Measurements from ENCODE around the gene CLSTN3.

CLSTN3 gene

DNA sequence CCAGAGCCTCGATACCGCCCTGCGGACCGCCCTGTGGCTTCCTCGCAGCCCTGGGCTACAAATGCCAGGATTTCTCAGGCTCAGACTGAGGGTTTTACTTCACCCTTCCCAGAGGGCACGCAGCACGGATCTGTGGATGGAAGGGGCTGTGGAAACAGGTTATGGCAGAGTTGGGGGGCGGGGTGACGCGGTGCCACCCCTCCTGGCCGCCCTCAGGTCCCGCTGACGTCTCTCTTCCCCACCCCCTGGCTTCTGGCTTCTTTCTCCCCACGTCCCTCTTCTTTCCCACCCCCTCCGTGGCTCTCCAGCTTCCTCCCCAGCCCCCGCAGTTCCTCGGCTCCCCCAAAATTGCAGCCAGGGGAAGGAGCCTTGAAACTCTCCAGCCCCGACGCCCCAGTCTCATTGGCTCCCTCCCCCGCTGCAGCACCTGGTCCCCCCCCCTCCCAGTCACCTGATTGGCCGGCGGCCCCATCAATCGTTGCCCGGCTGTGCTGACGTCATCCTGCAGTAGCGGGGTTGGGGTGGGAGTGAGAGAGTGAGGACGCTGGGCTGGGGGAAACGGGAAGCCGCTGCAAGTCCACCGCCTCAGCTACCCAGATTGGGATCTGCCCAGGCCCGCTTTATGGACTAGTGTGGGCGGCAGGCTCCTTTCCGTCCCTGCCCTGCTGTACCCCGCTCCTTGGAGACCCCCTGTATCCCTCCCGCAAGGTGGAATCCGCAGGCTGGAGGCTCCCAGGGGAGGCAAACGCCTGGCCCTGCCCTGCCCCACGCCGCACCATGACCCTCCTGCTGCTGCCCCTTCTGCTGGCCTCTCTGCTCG, at the start of gene CLSTN3:
Gene CLSTN3 (plus strand): TSS at position 500 of the 820 bp plus-strand sequence. CDS start 278 bp downstream, at position 778.
- peak; percentile 87 for DNase-seq

DNA sequence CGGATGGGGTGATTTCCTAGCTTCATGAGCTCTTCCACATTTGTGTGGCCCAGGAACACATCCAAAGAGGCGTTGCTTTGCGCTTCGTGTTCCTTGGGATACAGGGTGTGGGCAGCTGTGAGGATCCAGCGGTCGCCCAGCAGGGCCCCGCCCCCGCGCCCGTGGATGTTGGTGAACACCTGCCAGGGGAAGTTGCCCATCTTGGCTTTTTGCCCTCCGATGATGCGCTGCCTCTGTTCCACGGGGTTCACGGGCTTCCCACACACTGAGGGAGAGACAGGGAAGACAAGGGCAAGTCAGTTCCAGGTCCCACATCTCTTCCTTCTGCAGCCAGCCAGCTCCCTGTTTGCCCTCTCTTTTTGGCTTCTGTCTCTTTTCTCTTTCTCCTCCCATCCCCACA, 49.1 kb upstream of the CLSTN3 start:
- no peak for DNase-seq

DNA sequence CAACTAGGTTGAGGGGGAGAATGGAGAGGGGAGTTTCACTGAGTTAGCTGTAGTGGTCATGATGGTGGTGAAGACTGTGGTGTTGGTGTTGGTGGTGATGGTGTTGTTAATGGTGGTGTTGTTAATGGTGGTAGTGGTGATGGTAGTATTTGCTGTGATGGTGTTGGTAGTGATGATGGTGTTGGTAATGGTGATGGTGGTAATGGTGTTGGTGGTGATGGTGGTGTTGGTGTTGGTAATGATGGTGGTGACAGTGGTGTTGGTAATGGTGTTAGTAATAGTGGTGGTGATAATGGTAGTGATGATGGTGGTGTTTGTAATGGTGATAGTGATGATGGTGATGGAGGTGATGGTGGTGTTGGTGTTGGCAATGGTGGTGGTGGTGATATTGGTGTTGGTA, 47.0 kb upstream of the CLSTN3 start:
- DNase-seq = no peak

DNA sequence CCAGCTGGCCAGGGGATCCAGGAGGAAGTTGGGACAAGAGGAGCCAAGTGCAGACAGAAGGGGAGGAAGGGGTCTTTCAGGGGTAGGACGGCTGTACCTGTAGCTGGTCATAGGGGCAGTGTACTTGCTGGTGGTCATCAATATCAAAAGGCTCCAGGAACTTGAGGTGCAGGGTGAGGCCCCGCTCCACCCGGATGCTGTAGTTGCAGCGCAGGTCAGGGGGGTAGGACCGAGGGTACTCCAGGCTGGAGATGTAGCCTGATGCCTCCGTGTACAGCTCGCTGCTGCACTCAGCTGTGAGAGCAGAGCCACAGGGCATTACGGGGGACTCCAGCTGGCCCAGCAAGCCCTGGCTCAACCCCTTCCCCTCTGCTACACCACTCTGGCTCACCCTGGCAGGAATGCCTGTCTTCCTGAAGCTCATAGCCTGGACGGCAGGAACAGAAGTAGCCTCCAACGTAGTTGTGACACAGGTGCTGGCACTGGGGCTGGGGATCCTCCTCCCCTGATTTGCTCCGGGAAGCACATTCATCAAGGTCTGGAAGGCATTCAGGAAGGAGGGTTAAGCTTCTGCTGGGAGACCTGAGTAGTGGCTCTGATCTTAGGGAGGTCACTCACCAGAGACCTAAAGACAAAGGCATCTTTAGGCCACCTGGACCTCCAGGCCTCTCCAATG, 40.8 kb upstream of the CLSTN3 start:
- DNase-seq = no peak

DNA sequence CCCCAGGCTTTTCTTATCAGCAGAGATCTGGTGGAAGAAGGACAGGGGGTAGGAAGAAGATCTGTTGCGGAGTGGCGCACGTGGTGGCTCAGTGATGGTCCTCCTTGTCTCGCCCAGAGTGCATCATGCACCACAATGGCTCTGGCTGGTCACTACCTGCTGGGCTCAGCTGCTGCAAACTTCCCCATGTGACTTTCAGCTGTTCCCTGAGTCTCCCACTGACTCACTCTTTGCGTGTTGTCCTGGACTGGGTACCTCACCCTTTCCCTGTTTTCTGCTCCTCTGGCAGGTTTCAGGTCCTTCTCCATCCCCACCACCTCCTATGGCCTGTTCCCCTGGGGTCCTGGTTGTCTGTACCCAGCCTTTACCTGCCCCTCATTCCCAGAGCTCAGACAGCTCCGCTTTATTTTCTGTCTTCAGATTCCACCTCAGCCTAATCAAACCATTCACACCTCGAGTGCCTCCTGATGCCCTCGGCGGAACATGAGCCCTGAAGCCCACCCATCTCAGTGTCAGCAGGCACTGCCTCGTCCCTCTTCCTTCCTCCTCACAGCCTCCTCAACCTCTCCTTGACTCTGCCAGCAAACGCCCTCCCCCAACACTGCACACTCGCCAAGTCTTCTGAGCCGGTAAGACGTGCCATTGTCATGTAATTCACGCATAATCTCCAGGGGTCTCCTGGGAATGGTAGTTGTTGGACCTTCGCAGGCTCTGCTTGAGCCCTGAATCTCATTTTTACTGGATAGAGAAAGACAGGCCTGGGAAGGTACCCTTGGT, 39.8 kb upstream of the CLSTN3 start:
- peak; percentile 21 for DNase-seq

DNA sequence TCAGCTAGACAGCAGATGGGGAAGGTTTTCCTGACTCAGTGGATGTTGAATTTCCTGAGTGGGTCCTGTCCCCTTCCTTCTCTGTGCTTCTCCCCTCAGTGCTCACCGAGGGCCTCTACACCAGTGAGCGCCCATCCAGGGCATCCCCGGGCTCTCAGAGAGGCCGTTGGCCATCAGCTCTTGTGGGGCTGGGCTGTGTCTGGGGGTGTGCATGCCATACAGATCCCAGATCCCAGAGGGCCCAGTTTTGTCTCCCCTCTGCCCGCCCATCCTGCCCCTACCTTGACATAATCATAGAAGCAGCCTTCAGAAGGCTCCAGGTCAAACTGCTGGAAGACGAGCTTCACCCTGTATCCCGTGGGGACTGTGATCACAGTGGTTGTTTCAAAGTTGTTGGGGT, 39.0 kb upstream of the CLSTN3 start:
- no peak for DNase-seq

DNA sequence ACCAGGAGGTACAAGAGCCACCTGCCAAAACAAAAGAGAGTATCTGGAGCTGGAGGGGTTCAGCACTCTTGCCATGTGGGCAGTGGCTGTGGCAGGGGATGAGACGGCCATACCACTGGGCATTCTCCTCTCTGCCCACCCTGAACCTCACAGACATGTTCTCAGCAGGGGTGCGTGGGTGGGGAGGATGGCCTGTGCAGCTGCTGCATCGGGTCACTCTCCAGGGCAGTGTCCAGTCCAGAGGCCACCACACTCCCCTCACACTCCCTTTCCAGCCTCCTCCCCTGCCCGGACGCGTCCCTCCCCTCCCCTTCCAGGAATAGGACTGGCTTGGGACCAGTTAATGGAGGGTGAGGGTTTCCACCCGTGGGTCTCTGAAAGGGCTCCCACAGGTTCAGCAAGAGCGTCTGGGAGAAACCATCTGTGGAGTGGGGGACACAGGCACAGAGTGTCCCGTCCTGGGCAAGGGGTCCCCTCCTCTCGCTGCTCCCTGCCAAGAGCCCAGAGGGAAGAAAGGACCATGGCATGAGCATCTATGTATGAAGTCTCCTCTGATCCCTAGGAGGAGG, 38.4 kb upstream of the CLSTN3 start:
- DNase-seq = peak; percentile 13

DNA sequence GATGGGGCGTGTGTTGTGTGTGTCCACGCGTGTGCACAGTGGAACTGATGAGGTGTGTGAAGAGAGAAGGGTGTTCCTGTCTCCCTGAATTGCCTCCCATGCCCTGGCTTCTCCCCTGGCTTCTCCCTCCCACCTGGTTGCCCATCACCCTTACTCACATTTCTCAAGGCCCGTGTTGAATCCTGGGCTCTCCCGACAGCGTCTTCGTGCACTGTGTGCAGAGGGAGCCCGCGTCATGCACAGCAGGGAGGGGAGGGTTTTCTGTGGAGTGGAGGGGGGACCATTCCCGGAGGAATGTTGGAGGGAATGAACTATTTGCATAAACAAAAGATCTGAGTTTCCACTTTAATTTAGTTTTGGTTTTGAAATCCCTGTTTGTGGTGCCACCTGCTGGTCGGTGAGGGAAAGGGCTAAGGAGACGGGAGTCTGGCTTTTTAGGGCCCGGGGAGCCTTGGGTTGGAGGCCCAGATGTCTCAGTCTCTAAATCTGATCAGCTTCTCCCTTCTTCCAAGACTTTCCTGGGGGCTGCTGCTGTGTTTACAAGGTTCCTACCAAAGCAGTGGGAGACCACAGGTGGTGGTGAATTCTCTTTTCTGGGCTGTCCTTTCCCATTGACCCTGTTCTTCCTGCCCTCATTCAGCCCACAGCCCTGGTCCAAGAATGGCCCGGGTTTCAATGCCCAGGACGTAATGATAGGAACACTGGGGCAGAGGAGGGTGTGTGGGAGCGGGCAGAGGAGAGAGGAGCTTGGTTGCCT, 37.8 kb upstream of the CLSTN3 start, which contains the start of gene C1R:
Gene C1R (minus strand): TSS at position 217 of the 757 bp plus-strand sequence. CDS start 57 bp downstream, at position 160.
- DNase-seq = peak; percentile 81

DNA sequence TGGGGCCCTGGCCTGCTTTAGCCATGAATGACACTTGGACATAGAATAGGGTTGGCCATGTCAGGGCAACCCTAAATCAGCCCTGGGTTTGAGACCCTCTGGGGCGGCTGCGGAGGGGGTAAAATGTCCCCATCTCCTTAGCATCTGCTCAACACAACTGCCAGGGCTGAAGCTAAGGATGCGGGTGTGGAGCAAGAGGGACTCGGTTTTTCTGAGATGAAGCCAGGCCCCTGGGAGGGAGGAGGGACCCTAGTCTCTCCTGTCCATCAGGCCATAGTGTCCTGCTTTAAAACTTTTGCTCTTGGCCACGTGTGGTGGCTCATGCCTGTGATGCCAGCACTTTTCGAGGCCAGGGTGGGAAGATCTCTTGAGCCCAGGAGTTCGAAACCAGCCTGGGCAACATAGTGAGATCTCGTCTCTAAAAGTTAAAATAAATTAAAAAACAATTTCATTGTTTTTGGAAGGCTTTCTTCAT, 37.1 kb upstream of the CLSTN3 start:
- no peak for DNase-seq

DNA sequence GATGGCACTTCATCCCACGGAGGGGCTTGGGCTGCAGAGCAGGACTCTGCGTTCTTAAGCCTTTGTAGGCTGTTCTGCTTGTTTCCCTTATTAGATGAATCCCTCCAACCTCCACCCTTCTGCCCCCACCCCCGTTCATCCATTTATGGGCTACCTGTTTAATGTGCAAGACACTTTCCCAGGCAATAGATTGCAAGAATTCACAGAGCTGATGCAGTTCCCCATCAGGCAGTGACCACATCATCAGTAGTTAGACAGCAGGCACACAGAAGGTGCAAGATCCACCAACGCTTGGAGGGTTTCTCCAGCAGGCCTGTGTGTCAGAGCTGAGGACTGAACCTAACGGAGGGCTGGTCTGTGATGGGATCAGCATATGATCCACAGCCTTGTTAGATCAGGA, 36.7 kb upstream of the CLSTN3 start:
- DNase-seq = no peak

DNA sequence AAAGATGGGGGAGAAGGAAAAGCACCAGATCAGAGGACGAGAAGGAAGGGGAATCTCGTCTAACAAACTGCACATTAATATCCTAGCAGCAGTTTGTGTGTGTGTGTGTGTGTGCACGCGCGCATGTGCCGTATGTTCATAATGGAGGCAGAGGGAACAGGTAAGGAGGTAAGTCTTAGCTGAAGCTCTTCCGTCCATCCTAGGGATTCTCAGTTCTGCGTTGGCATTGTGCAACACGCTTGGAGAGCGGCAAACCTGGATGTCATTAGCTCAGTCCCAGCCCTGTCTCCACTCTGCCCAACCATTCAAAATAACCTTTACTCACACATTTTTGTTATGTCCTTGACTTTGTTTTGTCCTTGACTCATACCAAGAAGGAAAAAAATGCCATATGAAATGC, 36.3 kb upstream of the CLSTN3 start:
- no peak for DNase-seq

DNA sequence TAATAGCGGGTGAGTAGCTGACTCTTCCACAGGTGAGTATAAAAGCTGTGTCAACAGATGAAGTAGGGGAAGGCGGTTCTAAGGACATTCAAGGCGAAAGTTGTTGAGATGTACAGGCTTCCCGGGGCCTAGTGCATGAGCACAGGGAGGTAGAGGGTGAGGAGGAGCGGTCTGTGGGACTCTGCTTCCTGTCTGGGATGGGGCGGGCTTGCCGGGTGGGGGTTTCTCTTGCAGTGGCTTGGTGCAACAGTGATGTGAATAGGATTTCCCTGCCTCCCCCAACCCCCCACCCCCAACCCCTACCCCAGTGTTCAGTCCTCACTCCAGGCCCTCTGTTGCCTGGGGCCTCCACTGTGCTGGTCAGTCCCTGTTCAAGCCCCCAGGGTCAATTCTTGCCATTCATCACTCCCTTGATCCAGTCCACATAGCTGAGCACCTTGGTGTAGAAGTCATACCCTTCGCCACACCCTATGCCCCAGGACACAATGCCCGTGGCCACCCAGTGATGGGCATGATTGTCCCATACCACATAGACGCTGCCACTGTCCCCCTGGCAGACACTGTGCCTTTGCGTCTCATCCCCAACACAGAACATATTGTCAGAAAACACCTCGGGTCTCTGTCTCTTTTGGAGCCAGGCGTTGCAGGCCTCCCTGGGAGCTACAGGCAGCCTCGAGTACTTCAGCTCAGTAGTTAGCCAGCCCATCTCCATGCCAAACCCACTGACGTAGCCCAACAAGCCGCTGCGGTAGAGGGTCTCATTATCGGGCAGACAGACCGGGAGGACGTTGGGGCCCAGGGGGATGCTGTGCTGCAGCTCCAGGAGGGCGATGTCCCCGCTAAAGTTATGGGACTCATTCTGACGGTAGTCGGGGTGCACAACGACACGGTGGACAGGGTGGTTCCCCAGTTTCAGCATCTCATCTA, 33.9 kb upstream of the CLSTN3 start:
- no peak for DNase-seq

DNA sequence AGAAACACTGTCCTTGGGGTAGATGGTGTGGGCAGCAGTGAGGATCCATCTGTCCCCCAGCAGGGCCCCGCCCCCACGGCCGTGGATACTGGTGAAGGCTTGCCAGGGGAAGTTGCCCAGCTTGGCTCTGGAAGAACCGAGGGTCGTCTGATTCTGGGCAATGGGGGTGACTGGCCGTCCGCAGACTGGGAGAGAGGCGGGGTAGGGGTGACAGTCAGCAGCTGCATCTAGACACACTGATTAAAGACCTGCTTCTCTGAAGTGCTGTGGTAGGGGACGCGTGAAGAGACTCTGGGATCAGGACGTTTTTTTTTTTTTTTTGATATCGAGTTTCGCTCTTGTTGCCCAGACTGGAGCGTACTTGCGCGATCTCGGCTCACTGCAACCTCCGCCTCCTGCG, 33.2 kb upstream of the CLSTN3 start:
- no peak for DNase-seq

DNA sequence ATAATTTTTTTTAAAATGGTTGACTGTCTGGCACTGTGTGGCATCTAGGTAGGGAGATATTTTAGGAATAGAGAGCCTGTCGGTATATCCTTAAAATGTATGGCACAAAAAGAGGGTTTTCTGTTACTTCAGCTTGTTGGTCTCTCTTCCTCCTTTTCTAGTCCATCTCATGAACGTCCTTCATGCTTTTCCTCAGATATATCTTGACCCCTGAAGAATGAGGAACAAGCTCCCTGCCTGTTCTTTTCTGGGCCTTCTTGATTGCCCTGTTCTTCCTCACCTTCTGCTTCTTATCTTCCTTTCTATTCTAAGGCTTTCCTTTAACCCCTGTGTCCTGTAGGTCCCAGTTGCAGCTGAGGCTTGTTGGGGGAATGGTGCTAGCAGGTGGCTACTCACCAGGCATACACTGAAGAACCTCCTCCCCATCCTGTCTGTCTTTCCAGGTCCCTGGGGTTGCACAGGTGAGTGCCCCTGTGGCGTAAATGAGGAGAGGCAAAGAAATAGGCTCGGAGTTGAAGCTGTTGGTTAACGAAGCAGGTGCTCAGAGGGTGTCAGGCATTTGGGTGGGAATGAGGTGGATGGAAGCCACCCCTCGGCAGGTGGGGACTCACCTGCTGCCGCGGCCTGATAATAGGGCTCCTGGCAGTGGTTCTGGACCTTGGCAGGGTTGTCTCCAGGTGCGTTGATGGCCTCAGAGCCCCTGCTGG, 30.7 kb upstream of the CLSTN3 start:
- DNase-seq = no peak

DNA sequence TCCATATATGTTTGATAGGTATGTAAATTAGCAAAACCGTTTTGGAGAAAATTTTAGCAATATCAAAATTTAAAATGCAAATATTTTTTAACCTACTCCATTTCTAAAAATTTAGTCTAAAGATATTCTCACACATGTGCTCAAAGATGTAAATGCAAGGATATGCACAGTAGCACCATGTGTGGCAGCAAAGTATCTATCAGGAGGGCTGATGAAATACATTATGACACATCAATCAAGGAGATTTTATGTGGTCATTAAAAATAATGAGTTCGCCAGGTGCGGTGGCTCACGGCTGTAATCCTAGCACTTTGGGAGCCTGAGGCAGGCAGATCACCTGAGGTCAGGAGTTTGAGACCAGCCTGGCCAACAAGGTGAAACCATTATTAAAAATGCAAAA, 29.9 kb upstream of the CLSTN3 start:
- no peak for DNase-seq

DNA sequence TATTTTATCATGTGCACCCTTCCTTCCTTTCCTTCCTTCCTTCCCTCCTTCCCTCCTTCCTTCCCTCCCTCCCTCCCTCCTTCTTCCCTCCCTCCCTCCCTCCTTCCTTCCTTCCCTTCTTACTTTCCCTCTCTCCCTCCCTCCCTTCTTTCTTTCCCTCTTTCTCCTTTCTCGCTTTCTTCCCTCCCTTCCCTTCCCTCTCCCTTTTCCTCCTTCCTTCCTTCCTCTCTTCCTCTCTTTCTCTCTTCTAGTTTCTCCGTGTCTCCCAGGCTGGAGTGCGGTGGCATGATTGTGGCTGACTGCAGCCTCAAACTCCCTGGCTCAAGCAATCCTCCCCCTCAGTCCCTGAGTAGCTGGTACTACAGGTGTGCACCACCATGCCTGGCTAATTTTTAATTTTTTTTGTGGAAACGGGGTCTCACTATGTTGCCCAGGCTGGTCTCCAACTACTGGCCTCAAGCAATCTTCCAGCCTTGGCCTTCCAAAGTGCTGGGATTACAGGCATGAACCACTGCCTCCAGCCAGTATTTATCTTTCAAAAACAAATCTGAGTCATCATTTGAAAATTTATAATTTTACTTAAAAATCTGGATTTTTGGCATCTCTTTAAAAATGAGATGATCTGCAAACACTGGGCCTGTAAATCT, 29.0 kb upstream of the CLSTN3 start:
- no peak for DNase-seq

DNA sequence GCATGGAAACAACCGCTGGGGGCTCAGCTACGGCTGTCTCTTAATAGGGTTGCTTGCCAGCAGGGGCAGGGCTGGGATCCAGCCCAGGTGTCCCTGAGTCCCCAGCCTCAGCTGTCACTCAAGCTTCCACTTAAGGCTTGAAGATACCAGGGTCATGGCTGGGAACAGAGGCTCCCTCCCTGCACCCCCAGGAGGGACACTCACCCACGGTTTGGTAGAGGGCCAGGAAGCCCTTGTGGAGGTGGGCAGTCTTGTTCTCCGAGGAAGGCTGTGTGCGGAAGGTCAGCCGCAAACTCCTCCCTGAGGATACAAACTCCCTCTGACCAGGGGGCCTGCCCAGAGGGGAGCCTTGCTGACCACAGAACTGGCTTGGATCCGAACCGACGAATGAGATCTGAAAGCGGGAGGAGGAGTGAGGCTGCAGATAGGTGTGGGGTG, 28.5 kb upstream of the CLSTN3 start:
- DNase-seq = no peak

DNA sequence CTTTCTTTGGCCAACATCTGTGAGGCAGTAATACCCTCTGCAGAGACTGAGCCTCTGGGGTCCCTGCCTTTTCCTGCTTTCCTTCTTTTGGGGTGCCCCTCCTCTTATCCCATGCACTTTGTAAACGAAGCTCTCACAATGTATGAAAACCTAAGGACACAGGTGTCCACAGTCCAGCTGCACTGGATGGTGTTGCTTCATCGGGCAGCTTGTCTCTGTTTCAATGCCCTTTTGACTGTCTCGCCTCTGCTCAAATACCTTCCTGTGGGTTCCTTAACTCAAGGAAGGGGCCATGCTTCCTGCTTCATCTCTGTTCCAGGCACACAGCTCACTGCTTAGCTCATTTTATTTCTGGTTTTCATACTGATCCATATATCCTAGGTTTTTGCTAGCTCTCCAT, 27.6 kb upstream of the CLSTN3 start:
- no peak for DNase-seq

DNA sequence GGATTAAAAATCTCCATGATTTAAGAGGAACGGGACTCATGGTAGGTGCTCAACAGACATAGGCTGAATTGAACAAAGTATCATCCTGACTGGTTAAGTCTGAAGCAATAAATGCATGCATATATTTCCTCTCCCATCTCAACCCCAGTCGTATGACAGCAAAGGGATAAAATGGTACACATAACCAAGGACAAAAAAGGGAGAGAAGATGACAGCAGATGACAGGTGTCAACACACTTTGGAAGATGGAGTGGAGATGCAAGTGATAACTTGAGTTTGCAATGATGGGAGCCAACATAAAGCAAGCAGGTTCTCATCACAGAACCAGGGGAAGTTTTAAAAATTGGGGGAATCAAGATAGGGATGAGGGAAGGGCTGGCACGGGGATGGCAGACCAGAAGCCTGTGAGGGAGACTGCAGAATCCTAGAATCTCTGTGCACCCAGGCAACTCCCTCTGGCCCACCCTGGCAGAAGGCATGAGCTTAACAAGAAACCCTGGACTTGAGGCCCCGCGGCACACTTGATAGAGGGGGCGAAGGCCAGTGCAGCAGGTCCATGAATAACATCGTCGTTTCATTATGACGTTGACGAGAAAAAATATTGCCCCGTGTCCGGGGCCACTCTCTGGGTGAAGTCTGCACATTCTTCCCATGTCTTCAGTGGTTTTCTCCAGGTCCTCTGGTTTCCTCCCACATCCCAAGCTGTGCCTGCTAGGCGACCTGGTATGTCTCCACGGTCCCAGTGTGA, 26.2 kb upstream of the CLSTN3 start:
- DNase-seq = no peak

Measured in retina (tissue), 1 donor.